Measurements from ENCODE around the gene STARD13.

The STARD13 gene

GRCh38 chr13:33303855-33304597 is 18.5 kb upstream of the STARD13 start:
- DNase-seq: no peak

DNA sequence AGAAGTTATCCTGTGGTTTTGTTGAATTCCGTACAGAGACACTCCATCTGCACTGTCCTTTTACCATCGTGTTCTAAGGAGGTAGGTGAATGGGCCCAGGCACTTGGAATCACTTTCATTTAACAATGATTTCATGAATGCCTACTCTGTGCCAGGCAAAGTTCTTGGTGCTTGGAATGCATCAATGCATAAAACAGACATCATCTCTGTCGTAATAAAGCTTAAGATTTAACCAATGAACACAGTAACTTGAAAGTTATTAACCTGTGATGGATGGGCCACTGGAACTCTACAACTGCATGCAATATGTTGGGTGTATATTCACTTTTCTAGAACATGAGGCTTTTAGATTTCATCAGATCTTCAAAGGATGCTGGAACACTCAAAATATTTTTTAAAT is 14.1 kb upstream of the STARD13 start:
- DNase-seq: no peak

- DNase-seq: no peak
Measured at GRCh38 chr13:33296793-33297425, 11.4 kb upstream of the STARD13 start.

- no peak for DNase-seq
Measured at GRCh38 chr13:33292712-33293111, 7.2 kb upstream of the STARD13 start.

GRCh38 chr13:33290421-33290965 is 4.9 kb upstream of the STARD13 start:
- no peak for DNase-seq

DNA sequence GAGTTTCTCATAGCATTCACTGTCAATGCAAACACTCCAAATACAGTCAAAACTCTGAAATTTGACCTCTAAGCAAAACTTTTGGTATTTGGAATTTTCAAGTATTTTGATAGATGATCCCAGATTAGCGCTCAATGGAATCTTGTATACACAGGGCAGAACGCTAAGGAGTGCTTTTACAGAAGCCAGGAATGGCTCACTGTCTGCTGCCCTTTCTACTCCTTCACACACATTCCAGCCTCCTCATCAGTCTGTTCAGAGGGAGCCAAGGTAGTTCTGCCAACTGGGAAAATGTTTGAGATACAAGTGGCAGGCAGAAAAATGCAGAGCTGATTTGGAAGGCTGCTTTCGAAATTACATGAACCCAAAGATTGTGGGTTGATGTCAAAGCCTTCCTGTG is 4.4 kb upstream of the STARD13 start:
- DNase-seq: no peak

DNA sequence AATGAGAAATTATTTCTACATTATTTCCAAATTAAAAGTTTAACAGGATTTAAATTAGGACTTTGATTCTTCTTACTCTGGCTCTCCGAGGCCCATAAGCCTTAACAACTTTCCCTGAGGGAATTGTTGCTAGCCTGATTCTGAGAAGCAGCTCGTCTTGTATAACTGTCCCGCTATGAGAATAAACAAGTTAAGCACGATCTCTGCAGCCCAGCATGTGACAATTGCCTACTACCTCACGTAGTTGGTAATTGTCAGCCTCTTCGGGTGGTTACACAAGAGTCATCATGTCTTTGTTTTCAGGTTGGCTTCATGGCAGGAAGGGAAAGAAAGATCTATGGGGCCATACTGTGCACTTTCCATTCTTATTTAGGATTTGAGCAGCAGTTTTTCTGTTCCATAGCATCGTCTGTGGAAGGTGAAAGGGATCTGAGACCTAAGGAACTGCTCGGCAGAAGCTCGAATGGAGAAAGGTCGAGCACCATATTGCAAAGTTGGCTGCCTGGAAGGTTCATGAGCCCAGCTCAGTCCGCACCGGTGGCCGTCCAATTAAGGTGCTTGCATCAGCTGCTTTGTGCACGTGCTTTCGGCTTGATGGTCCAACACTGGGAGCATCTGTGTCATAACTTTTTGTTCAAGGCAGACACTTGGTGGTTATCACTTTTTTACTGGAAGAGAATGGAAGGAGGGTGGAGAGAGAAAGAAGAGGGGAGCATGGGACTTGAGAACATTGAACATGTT is 1.8 kb upstream of the STARD13 start:
- DNase-seq: no peak

GRCh38 chr13:33286128-33286527 is 573 bp upstream of the STARD13 start:
- DNase-seq: no peak

- no peak for DNase-seq
Measured at GRCh38 chr13:33284916-33285315, 639 bp downstream of the STARD13 start.

GRCh38 chr13:33284031-33284430 is 1.5 kb downstream of the STARD13 start:
- no peak for DNase-seq

DNA sequence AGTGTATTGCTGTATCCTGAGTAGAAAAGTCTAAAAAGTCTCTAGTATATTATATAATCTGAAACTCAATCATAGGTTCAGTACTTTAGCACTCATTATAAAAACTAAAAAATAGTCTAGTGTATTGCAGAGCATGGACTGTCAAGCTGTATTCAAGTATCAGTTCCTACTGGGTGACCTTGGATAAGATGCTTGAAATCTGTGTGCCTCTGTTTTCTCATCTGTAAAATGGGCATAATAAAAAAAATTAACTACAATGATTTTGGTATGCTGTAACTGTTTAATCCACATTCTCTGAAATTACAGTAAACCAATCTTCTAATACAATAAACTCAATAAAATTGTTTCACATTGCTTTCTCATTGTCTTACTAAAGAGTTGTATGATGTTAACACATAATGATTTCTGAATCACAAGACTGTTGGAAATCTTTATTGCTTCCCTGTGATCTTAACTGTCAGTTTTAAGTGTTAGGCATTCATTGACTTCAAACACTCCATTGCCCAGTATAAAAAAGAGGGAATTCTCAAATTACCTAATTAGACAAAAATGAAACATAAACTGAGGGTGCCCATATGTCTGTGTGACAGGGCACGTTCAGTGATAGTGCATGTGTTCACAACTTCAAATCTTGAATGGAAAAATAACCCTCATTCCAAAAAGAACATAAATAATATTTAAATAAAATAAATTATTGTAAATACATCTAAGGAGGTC is 2.2 kb downstream of the STARD13 start:
- no peak for DNase-seq

DNA sequence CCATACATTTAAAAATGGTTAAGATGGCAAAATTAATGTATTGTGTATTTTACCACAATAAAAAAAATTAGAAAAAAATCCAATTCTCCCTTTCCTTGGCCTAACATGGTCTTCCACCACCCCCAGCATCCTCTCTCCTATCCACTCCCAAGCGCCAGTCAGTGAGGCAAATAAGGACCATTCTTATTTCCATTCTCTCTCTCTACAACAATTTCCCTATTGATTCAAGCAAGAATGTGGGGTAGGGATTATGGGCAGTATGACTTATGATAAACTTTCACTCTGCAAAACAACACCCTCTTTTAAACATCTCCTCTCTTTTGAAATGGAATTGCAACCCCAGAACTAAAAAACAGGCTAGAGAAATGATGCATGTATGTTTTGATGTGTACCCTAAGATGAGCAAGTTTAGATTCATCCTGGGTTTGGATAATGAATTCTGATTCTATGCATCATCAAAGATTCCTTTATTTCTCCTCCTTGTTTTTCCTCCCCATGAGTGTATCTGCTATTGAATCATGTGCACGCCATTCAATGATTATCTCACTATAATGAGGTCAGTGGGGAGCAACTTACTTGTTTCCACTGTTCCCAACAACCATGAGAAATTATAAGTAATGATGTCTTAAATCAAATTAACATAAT is 3.5 kb downstream of the STARD13 start:
- no peak for DNase-seq

GRCh38 chr13:33280923-33281322 is 4.6 kb downstream of the STARD13 start:
- DNase-seq: no peak

GRCh38 chr13:33280279-33280905 is 5.2 kb downstream of the STARD13 start:
- no peak for DNase-seq

- no peak for DNase-seq
Measured at GRCh38 chr13:33279414-33280278, 5.9 kb downstream of the STARD13 start.

- DNase-seq: no peak
Measured at GRCh38 chr13:33278913-33279312, 6.6 kb downstream of the STARD13 start.

DNA sequence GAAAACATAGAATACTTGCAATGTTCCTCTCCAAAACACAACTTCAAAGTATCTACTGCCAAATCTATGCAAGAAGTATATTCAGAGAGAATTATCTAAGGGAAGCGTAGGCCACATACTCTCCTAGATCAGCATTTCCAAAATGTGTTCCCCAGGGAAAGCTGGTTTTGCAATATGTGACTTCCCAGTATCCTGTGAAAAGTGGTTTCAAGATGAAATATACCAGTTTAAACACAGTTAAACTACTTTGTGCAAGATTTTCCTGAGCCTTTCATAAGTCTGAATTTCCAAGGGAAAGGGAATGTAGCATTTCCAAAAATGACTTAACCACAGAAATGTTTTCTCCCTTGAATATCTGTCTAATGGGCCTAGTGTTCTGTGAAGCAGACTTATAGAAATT is 7.6 kb downstream of the STARD13 start:
- no peak for DNase-seq

GRCh38 chr13:33277037-33277740 is 8.4 kb downstream of the STARD13 start:
- DNase-seq: no peak

DNA sequence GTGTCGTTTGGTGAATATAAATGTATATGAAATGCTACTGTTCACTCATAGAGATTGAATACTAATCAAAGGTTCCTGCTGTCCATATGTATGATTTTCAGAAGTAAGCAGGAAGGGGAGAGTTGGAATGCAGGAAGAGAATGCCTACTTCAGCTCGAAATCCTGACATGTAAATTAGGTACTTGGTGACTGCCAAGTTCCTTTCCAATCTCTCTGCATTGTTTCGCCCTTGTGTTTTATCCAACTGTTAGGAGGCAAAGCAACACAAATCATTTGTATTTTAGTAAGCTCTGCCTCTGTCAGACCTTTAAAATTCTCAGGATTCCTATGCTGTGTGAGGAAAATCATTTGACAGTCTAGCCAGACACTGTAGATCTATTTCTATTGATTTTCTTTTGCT is 9.0 kb downstream of the STARD13 start:
- no peak for DNase-seq

- no peak for DNase-seq
Measured at GRCh38 chr13:33275916-33276315, 9.6 kb downstream of the STARD13 start.

Measured in NCI-H524 treated with DMSO at 0.1 percent for 48 hours (cell line).